Liver (tissue), 3 donors: ENCODE measurements around the gene AGAP2.
A peak's percentile ranks its signal among the peaks of the same experiment; 100 is the strongest.

Source experiments
- CTCF ChIP-seq: fragments of 150-350 bp; IDR thresholded peaks from 2 replicates; pipeline ENCODE4 v1.5.1; 2017; ENCODE audit warnings: improper control_type of control experiment, low read depth, low read length; ENCODE audit not compliant: missing input control
- EGR1 ChIP-seq, 2 donors: IDR thresholded peaks; 2 replicates each; pipeline ENCODE4 v1.6.1; 2016 to 2018; ENCODE audit warnings: antibody characterized with exemption in 2 of 2, low read depth in 2 of 2
- GABPA ChIP-seq, 2 donors: IDR thresholded peaks in 1 of 2; conservative IDR thresholded peaks in 1 of 2; 2 replicates each; pipeline ENCODE4 v1.6.1; 2016; ENCODE audit warnings: antibody characterized with exemption in 2 of 2, mild to moderate bottlenecking in 1 of 2, moderate library complexity in 1 of 2
- HNF4A ChIP-seq, 2 donors: conservative IDR thresholded peaks; 2 replicates each; pipeline ENCODE4 v1.6.1; 2016; ENCODE audit warnings: antibody characterized with exemption in 2 of 2, mild to moderate bottlenecking in 2 of 2
- JUND ChIP-seq, 2 donors: IDR thresholded peaks; 2 replicates each; pipeline ENCODE4 v1.6.1; 2016; ENCODE audit warnings: antibody characterized with exemption in 2 of 2
- MAX ChIP-seq: IDR thresholded peaks from 2 replicates; pipeline ENCODE4 v1.6.1; 2016; ENCODE audit warnings: antibody characterized with exemption
- RXRA ChIP-seq, 2 donors: IDR thresholded peaks; 2 replicates each; pipeline ENCODE4 v1.6.1; 2017 to 2018; ENCODE audit warnings: antibody characterized with exemption in 2 of 2, mild to moderate bottlenecking in 1 of 2
- SP1 ChIP-seq: IDR thresholded peaks from 2 replicates; pipeline ENCODE4 v1.6.1; 2018; ENCODE audit warnings: antibody characterized with exemption, mild to moderate bottlenecking
- TAF1 ChIP-seq: conservative IDR thresholded peaks from 2 replicates; pipeline ENCODE4 v1.6.1; 2016; ENCODE audit warnings: antibody characterized with exemption, mild to moderate bottlenecking
- YY1 ChIP-seq: IDR thresholded peaks from 2 replicates; pipeline ENCODE4 v1.6.1; 2016; ENCODE audit warnings: antibody characterized with exemption, mild to moderate bottlenecking
- TF ChIP-seq, protein P1 (sequence below): IDR thresholded peaks from 2 replicates; pipeline ENCODE4 v1.6.1; 2016; ENCODE audit warnings: antibody characterized with exemption
- TF ChIP-seq, protein P2 (sequence below): IDR thresholded peaks from 2 replicates; pipeline ENCODE4 v1.6.1; 2016; ENCODE audit warnings: antibody characterized with exemption, mild to moderate bottlenecking
- donor health status: healthy.
- donor health status: healthy.

DNA sequence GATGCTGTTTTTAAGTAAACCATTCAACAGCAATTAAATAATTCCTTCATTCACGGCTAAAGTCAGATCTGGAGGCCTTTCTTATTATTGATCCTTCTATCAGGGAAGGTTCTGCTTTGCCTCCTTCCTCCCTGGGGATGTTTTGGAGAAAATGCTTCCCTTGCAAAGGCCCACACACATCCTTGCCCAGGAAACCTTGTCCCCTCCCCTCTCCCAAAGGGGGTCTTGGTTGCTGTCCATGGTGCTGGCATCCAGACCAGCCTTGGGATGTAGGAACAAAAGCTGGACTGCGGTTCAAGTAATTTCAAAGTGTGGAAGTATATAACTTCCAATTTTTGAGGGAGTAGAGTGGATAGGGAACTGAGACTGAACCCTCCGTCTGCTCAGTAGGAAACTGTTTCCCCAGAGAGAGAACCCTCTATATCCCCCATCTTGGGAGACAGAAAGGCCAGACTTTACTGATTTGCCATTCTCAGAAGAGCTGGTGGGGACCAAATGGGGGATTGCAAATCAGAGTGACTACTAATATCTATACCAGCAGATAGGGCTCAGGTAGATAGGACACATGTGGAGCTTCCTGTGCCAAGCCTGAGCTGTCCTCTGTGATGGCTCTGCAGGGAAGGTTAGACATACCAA lies 21.9 kb upstream of the AGAP2 start:
- TF ChIP-seq CTCF, result no peak
- TF ChIP-seq EGR1 (IDR thresholded peaks at IDR 0.05; ENCODE audit: low read depth in 2 of 2), result no peak
- no peak for TF ChIP-seq TAF1
- TF ChIP-seq, protein P1, sequence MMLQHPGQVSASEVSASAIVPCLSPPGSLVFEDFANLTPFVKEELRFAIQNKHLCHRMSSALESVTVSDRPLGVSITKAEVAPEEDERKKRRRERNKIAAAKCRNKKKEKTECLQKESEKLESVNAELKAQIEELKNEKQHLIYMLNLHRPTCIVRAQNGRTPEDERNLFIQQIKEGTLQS, result no peak
- no peak for TF ChIP-seq YY1
- TF ChIP-seq HNF4A (conservative IDR thresholded peaks at IDR 0.05), result no peak
- TF ChIP-seq, protein P2, sequence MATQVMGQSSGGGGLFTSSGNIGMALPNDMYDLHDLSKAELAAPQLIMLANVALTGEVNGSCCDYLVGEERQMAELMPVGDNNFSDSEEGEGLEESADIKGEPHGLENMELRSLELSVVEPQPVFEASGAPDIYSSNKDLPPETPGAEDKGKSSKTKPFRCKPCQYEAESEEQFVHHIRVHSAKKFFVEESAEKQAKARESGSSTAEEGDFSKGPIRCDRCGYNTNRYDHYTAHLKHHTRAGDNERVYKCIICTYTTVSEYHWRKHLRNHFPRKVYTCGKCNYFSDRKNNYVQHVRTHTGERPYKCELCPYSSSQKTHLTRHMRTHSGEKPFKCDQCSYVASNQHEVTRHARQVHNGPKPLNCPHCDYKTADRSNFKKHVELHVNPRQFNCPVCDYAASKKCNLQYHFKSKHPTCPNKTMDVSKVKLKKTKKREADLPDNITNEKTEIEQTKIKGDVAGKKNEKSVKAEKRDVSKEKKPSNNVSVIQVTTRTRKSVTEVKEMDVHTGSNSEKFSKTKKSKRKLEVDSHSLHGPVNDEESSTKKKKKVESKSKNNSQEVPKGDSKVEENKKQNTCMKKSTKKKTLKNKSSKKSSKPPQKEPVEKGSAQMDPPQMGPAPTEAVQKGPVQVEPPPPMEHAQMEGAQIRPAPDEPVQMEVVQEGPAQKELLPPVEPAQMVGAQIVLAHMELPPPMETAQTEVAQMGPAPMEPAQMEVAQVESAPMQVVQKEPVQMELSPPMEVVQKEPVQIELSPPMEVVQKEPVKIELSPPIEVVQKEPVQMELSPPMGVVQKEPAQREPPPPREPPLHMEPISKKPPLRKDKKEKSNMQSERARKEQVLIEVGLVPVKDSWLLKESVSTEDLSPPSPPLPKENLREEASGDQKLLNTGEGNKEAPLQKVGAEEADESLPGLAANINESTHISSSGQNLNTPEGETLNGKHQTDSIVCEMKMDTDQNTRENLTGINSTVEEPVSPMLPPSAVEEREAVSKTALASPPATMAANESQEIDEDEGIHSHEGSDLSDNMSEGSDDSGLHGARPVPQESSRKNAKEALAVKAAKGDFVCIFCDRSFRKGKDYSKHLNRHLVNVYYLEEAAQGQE, result peak; percentile 96
- TF ChIP-seq RXRA (IDR thresholded peaks at IDR 0.05), result no peak
- no peak for TF ChIP-seq MAX
- no peak for TF ChIP-seq GABPA (IDR thresholded peaks at IDR 0.05 in 1 of 2, conservative IDR thresholded peaks at IDR 0.05 in 1 of 2)
- no peak for TF ChIP-seq SP1
- TF ChIP-seq JUND (IDR thresholded peaks at IDR 0.05), result no peak
